C1 segment of cervical spinal cord (tissue), 14 donors: ENCODE data around the gene CD164.

Source experiments
- DNase-seq, 14 donors: peaks; one replicate each; lab custom pipeline; 2025; lab: John Stamatoyannopoulos, UW

CD164 gene

DNA sequence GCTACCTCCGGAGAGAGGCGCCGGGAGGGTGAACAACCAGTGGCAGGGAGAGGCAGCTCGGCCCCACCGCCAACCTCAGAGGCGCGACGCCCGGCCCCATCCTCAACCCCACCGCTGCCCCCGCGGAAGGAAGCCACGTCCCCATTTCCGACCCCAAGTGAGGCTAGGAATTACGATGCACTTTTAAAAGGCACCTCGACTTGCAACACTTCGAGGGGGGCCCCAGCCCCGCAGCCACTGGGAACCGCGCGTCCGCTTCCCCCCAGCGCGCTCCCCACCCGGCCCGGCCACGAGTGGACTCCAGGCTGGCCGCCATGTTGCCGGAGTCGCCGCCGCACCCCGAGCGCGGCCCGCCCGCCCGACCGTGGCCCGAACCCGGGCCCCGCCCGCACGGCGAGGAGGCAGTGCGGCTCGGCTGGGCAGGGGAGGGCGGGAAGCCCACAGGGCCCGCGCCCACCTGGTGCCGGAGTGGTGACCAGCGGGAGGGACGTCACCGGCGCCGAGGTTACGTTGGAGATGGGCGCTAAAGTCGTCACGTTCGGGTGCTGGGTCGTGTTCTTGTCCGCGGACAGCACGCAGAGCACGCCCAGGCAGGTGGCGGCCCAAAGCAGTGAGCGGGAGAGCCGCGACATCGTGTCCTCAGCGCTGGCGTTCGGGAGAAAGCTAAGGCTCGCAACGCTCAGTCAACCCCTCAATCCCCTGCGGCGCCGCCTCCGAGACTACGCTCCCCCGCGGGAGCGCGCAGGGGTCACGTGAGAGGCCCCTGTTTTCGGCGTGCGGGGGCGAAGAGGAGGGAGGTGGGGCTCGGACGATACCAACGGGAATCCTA lies at the start of gene CD164:
Gene CD164, minus strand, starts transcription at position 721 of the 829 bp plus-strand sequence. Its CDS starts 89 bp downstream, at position 632.
- DNase-seq: peak; percentile 92 to 99 (median 98)

DNA sequence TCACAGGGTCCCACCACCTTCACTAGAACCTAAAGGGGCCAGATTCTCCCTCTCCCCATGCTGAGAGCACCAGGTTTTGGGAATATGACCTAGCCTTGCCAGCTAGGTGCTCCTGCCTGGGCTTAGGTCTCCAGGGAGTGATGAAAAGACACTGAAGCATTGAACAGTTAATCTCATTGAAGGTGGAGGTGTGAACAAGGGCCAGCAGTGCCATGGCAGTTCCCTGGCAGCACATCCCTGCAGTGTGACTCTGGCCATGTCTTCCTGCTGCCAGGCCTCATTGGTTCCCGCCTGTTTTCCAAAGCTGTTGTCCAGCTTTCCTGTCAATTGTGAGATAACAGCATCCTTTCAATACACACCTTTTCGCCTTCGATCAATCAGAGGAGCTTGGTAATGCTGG lies 47.2 kb upstream of the CD164 start:
- DNase-seq: peak in 1 of 14 donors; percentile 35

DNA sequence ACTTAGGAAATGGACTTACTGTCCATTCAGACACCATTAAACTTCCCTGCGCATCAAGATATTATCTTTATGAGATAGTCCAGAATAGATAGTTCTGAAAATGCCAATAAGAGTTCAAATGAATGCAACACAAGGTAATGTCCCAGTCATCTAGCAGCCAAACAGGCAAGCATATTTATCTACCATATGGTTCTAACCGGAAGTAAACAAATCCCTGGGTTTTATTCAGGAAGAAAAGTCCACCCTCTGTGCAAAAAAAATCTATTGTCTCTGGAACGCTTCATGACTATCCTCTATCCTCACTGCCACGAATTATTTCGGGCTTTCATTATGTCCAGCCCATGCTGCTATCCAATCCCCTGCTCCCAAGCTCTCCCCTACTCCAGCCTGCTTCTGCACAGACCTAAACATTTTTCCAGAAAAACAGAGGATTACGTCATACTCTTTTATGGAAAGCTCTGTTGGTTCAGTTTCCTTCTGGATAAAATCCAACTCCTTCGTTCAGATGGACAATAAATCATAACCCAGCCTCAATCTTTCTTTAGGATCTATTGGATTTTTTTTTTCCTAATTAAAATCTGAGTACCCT lies 46.7 kb upstream of the CD164 start:
- DNase-seq: peak in 1 of 14 donors; percentile 84

DNA sequence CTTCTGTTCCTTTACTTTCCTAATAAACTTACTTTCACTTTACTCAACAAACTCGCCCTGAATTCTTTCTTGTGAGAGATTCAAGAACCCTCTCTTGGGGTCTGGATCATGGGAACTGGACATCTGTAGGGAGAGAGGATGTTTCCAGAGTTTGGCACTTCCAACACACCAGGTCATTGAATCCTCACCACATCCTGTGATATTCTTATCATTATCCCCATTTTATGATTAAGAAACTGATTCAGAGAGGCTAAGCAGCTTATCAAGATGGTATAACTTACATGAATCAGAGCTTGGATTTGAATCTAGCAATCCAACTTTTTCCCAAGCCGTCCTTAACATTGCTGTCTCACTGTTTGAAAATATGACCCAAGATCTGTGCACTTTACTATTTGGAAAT lies 42.7 kb upstream of the CD164 start:
- no peak for DNase-seq

GRCh38 chr6:109421184-109421583 lies 38.9 kb upstream of the CD164 start:
- DNase-seq: no peak

DNA sequence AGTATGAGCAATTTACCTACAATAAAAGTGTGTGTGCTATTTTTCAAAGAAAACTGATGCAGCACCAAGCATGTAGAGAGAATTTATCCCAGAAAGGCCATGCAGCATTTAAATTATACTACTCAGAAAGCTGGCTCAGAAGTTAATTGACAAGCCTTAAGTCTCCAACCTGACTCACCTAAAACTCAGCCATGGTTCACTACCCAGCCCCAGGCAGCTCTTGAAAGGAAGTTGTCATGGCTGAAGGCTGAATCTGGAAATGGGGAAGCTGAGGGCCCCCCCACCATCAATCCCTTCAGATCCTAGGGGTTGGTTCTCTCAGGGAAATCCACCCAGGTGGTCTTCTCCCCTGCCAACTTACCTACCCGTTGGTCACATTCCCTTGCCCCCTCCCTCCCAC lies 38.5 kb upstream of the CD164 start:
- no peak for DNase-seq

DNA sequence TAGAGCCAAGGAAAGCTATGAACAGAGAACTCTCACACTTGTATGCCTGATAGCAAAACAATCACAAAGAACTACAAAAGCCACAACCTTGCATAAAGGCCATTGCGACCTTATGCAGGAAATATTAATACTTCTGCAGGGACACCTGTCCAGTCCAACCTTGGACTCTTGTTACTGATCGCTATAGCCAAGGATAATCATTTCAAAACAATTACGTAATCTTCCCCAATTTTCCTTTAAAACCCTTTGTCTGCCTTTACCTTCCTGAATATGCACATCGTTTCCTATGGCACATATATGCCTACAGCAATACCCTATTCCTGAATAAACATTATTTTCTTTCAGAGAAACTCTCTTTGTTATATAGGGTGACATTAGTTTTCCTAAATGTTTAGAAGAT lies 35.4 kb upstream of the CD164 start:
- no peak for DNase-seq

DNA sequence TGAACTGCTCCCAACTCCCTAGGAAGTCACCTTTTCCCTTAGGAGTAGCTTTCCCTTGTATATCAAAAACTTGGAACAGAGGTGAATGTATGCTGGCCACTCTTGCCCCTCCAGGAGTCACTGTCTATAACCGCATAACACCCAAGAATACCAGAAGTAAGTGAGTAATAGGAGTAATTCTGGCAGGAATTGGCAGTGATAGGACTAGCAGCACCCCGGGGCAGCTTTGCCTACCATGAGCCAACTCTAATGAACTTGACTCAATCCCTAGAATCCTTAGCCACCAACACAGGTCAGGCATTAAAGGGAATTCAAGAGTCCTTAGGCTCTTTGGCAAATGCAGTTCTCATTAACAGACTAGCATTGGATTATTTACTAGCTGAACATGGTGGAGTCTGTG lies 28.8 kb upstream of the CD164 start:
- DNase-seq: no peak

DNA sequence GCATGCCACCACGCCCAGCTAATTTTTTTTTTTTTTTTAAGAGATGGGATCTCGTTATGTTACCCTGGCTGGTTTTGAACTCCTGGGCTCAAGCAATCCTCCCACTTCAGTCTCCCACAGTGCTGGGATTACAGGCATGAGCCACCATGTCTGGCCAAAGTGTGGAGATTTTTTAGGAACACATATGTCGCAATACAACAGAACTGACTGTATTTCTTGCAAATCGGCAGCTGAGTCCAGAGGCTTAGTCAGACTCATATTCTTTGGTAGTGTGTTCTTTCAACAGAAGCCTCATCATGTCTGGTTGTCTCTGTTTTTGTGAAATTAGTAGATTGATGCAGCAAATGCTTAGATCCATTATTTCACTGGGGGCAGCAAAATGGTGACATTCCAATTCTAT lies 23.9 kb upstream of the CD164 start:
- no peak for DNase-seq

DNA sequence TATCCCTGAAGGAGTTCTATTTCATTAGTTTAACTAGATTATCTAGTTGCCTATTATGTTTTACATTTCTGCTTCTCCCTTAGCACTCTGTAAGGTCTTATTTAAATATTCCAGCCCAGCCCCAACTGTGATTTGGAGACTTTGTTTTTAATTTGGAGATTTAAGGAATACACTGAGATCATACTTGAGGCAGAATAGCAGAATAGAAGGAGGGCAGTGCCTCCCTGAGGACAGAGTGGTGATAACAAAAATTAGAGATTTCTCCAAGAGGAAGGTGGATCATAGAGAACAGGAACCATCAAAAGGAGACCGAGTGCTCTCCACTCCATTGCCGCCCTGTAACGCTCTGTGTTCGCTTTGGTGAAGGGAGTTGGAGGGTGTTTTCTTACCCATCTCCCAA lies 14.8 kb upstream of the CD164 start:
- DNase-seq: no peak

- no peak for DNase-seq
Measured at GRCh38 chr6:109396046-109396718, 13.9 kb upstream of the CD164 start.

DNA sequence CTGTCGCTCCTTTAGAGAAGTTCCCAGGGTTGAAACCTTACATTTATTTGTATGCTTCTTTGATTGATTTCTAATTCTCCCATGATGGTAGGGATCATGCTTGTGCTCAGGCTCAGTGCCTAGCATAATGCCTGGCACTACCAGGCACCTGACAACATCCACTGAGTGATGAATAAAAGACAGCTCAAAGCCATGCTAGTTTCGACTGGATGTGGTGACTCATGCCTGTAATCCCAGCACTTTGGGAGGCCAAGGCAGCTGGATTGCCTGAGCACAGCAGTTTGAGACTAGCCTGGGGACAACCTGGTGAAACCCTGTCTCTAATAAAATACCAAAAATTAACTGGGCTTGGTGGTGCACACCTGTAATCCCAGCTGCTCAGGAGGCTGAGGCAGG lies 11.6 kb upstream of the CD164 start:
- peak in 1 of 14 donors; percentile 6 for DNase-seq

- no peak for DNase-seq
Measured at GRCh38 chr6:109393157-109393885, 11.1 kb upstream of the CD164 start.

- peak in 1 of 14 donors; percentile 5 for DNase-seq
Measured at GRCh38 chr6:109389650-109390274, 7.5 kb upstream of the CD164 start.

GRCh38 chr6:109388265-109388664 lies 6.0 kb upstream of the CD164 start:
- no peak for DNase-seq

DNA sequence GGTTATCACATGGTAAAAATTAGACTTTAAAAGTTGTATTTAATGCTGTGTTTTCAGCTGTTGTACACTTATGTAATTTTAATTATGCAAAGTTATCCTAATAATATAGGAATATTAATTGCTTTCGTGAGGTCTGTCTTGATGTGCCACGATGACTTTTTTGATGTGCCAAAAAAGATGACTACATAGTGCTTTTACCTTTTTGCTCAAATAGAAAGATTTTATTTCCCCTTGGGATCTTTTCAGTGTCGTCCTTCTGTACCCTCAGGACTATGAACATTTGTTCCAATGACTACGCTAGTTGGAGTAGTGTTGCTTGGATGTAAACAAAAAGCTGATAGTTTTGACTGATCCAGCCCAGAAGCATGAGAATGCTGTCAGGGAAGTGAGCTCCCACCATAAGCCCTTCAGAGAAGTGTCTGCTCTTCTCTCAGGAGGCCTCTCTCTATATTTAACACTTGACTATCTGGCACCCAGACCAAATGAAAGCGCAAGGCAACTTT lies 1.2 kb upstream of the CD164 start:
- peak in 1 of 14 donors; percentile 53 for DNase-seq

DNA sequence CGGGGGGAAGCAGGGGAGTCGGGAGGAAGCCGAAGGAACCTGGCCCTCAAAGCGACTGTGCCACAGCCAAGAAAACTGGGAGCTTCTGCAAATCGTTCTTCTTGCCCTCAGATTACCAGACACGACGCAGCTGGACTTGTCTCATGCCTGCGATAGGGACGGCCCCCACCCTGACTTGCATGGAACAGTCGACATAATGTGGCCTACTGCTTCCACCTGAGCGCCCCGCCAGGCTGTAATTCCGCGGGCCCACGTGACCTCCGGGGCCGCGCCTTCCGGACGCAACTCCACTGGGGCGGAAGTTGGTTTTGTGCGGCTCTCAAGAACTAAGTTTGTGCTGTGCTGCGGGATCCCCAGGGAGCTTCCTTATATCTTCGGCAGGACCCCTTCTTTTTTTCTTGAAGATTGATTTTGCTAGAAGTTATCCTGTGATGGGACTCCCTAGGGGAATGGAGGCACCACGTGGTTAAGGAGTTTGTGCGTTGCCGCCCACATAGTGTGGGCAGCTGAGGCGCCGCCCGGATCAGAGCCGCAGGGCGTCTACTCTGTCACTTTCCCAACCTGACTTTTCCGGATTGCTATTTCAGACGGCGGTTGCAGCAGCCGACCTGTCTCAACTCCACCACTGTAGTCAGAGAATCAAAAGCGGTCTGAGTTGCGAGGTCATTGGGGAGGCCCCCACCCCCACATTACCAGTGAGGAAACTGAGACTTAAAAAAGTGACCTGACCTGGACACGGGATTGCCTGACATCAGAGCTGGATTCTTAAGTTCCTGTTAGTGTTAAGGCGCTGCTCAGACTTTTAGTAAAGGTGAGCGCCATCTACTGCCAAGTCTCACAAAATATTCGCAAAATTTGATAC lies 540 bp upstream of the CD164 start:
- peak; percentile 92 to 99 (median 98) for DNase-seq

GRCh38 chr6:109381061-109381746 lies 1.1 kb downstream of the CD164 start:
- DNase-seq: peak in 3 of 14 donors; percentile 13 to 42 (median 13)

DNA sequence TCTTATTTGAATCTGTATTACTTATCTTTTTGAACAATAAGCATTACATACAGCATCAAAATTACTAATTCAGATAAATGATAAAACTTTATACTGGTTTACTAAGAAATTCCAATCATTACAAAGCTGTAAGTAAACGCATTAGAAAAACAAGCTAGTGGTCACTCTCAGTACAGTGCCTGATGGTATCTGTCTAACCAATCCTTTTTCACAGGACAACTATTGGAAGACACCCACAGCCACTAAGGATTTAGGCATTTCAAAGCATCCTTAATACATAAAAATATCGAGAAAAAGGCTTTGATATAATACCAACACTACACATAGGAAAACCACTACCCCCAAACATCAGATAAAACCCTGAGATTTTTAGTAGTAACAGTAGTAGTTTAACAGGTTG lies 2.6 kb downstream of the CD164 start:
- no peak for DNase-seq

DNA sequence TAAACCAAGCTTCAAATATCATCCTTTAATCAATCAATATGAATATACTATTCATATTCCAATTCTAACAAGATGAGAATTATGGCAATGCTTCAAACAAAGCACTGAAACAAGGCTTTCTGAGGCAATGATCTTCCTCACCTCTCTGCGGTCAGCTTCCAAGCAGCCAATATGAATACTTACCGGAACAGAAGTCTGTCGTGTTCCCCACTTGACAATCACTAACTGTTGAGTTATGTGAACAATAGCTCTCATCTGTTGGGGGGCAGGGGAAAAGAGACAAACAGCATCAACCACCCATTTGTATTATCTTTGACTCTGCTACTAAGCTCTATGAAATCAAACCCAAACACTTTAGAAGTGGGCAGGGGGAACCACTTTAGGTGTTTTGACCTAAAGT lies 4.5 kb downstream of the CD164 start:
- DNase-seq: no peak
